Measurements from ENCODE around the gene SLC45A3. TPM values are rescaled to one million over a fixed set of nuclear protein-coding genes. Genes with fewer than 3 reads are reported as not detected.

SLC45A3 gene
- total RNA-seq, 1 donor from 2014 or later: 2.9 TPM

DNA sequence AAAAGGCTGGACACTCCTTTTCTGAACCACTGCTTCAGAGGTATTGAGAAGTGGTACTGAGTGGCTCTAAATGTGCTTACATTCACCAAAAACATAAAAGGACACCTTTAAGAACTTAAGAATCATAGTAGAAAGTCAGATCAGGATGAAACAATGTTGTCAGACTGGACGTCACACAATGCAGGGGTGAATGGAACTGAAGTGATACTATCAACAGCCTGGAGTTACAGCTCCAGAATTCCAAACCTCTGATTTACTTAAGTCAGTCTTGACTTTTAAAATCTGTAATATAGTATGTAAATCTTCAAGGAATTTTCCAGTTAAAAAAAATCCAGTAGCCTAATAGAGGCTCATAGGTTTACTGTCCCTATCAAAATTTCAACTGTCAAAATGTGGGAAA lies 67.8 kb downstream of the SLC45A3 start:
- TF ChIP-seq, protein P1, sequence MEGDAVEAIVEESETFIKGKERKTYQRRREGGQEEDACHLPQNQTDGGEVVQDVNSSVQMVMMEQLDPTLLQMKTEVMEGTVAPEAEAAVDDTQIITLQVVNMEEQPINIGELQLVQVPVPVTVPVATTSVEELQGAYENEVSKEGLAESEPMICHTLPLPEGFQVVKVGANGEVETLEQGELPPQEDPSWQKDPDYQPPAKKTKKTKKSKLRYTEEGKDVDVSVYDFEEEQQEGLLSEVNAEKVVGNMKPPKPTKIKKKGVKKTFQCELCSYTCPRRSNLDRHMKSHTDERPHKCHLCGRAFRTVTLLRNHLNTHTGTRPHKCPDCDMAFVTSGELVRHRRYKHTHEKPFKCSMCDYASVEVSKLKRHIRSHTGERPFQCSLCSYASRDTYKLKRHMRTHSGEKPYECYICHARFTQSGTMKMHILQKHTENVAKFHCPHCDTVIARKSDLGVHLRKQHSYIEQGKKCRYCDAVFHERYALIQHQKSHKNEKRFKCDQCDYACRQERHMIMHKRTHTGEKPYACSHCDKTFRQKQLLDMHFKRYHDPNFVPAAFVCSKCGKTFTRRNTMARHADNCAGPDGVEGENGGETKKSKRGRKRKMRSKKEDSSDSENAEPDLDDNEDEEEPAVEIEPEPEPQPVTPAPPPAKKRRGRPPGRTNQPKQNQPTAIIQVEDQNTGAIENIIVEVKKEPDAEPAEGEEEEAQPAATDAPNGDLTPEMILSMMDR (IDR thresholded peaks at IDR 0.05): no peak
- H3K27me3 Mint-ChIP-seq (ENCODE audit: low read depth): no peaks in the 10 kb centered on the region
- H3K27ac Mint-ChIP-seq (ENCODE audit: unreplicated experiment): no peak overlapping the region
- peaks cover 15% of the 10 kb centered on the region for H3K4me1 Mint-ChIP-seq (ENCODE audit: low read depth)
- peaks cover 18% of the 10 kb centered on the region for H3K36me3 Mint-ChIP-seq (ENCODE audit: low read depth)
- no peak for DNase-seq (ENCODE audit: low spot score)
- H3K9me3 Mint-ChIP-seq (ENCODE audit: low read depth): no peaks in the 10 kb centered on the region
- H3K4me3 Mint-ChIP-seq (ENCODE audit: unreplicated experiment): no peak overlapping the region

DNA sequence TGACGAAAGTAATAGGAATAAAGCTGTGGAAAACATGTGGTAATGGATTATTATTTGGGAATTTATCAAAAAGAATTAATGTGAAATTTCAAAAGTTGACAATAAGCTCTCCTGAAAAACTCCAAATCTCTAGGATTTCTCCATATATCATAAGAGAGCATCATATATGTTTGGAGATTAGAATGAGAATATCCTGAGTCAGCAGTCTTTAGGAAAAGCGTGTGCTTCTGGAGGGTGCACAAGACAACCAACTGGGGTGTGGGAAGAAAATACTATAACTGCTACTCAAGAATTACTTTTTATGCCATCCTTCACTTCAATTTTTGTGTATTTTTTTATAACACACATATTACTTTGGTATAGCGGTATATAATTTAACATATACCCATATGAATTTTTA lies 68.2 kb downstream of the SLC45A3 start:
- Mint-ChIP-seq H3K4me1 (ENCODE audit: low read depth) (peaks cover 15% of the 10 kb centered on the region), H3K4me3 (ENCODE audit: unreplicated experiment) (no peak overlapping the region), H3K36me3 (ENCODE audit: low read depth) (peaks cover 18% of the 10 kb centered on the region), H3K27me3 (ENCODE audit: low read depth) (no peaks in the 10 kb centered on the region), H3K27ac (ENCODE audit: unreplicated experiment) (no peak overlapping the region), H3K9me3 (ENCODE audit: low read depth) (no peaks in the 10 kb centered on the region)
- TF ChIP-seq, protein P1 (IDR thresholded peaks at IDR 0.05): no peak
- DNase-seq (ENCODE audit: low spot score): no peak

DNA sequence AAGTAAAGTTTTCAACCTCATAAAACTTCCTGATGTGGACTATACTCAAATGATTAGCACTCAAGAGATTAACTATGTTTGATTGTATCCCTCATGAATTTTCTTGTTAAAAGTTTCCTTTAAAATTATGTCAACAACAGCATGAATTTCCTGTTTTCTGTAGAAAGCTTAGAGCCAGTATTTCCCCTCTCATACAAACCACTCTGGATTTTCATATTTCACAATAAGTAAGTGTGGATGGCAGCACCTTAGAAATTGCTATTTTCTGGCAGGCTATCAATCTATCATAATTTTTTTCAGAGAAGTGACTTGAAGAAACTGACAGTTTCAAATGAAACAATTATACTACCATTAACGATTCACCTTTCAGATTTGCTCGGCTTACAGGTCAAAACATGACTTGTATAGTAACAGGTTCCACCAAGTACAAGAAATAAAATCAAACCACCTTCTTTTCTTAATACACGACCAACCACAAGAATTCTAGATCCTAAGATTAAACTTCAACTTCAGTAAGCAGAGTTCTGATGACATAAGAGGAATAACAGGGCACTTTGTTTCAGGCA lies 69.3 kb downstream of the SLC45A3 start:
- Mint-ChIP-seq H3K4me3 (ENCODE audit: unreplicated experiment) (no peak overlapping the region), H3K36me3 (ENCODE audit: low read depth) (peaks cover 10% of the 10 kb centered on the region), H3K27ac (ENCODE audit: unreplicated experiment) (peak overlapping the region; percentile 13), H3K9me3 (ENCODE audit: low read depth) (no peaks in the 10 kb centered on the region), H3K4me1 (ENCODE audit: low read depth) (peaks cover 15% of the 10 kb centered on the region), H3K27me3 (ENCODE audit: low read depth) (no peaks in the 10 kb centered on the region)
- DNase-seq (ENCODE audit: low spot score): no peak
- TF ChIP-seq, protein P1 (IDR thresholded peaks at IDR 0.05): no peak

DNA sequence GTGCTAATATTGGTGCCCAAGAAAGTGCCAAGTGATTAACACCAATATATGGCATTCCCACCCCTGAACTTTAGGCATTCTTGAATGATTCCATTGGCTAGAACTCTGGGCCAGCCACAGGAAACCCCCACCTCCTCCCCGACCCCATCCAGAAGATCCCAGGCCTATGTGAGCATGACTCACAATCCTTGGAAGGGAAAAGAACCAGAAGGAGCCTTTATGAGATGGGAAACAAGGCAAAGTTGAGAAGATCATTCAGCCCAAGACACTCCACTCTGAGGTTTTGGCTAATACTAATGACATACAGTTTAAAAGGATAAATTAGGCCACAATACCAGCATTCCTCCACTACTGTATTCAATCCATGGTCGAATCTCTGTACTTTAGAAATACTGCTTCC lies 70.3 kb downstream of the SLC45A3 start:
- TF ChIP-seq, protein P1 (IDR thresholded peaks at IDR 0.05): no peak
- H3K36me3 Mint-ChIP-seq (ENCODE audit: low read depth): peaks cover 5% of the 10 kb centered on the region
- DNase-seq (ENCODE audit: low spot score): no peak
- H3K27ac Mint-ChIP-seq (ENCODE audit: unreplicated experiment): peak overlapping the region; percentile 49
- peaks cover 15% of the 10 kb centered on the region for H3K4me1 Mint-ChIP-seq (ENCODE audit: low read depth)
- H3K4me3 Mint-ChIP-seq (ENCODE audit: unreplicated experiment): no peak overlapping the region
- H3K9me3 Mint-ChIP-seq (ENCODE audit: low read depth): no peaks in the 10 kb centered on the region
- H3K27me3 Mint-ChIP-seq (ENCODE audit: low read depth): no peaks in the 10 kb centered on the region

Other genes starting within 250 kb of the SLC45A3 start
- gene BLACAT1, start 224.5 kb downstream of the SLC45A3 start, total RNA-seq: not detected in 3 replicates
- 10.2 to 18.4 TPM (median 17.3 TPM) in 3 replicates for gene CDK18, start 175.8 kb downstream of the SLC45A3 start, total RNA-seq
- 33.0 to 37.2 TPM (median 35.6 TPM) in 3 replicates for gene ELK4, start 48.5 kb downstream of the SLC45A3 start, total RNA-seq
- gene NUCKS1, start 69.7 kb upstream of the SLC45A3 start, total RNA-seq: 189 to 223 TPM (median 203 TPM) in 3 replicates
- 17.6 to 27.4 TPM (median 25.5 TPM) in 3 replicates for gene RAB29, start 95.0 kb upstream of the SLC45A3 start, total RNA-seq
- 21.8 to 23.6 TPM (median 23.5 TPM) in 3 replicates for gene SLC41A1, start 132.7 kb upstream of the SLC45A3 start, total RNA-seq
- gene PM20D1, start 169.6 kb upstream of the SLC45A3 start, total RNA-seq: not detected in 3 replicates